NB4 (cell line): ENCODE results near the gene TMEM135.

ENCODE experiments used
- CTCF ChIP-seq: IDR thresholded peaks from one replicate; pipeline ENCODE4 v1.5.1; 2012; ENCODE audit warnings: low read depth, low read length
- MYC ChIP-seq: IDR thresholded peaks from 2 replicates; pipeline ENCODE4 v1.6.1; 2011; ENCODE audit warnings: low read depth, low read length
- POLR2A ChIP-seq: IDR thresholded peaks from 2 replicates; pipeline ENCODE4 v1.6.1; 2011; ENCODE audit warnings: mild to moderate bottlenecking; ENCODE audit not compliant: insufficient read length; ENCODE audit errors: extremely low read depth

- TF ChIP-seq CTCF = no peak
- TF ChIP-seq POLR2A = no peak
- TF ChIP-seq MYC = no peak
These were observed 237.4 kb downstream of the TMEM135 start for GRCh38 chr11:87275176-87275575.
